Lower leg skin (tissue), 3 donors: ENCODE measurements around the gene WHRN.

Experiments used
- POLR2A ChIP-seq, 2 donors: fragments of 450-650 bp; IDR thresholded peaks; one replicate each; pipeline ENCODE4 v1.6.1; 2016 to 2017; ENCODE audit warnings: antibody characterized with exemption in 2 of 2, mild to moderate bottlenecking in 1 of 2, moderate library complexity in 1 of 2
- TF ChIP-seq, protein P1 (sequence below), 3 donors: fragments of 450-650 bp; IDR thresholded peaks; one replicate each; pipeline ENCODE4 v1.5.1; 2016; ENCODE audit warnings: antibody characterized with exemption in 3 of 3, mild to moderate bottlenecking in 3 of 3, moderate library complexity in 2 of 3

DNA sequence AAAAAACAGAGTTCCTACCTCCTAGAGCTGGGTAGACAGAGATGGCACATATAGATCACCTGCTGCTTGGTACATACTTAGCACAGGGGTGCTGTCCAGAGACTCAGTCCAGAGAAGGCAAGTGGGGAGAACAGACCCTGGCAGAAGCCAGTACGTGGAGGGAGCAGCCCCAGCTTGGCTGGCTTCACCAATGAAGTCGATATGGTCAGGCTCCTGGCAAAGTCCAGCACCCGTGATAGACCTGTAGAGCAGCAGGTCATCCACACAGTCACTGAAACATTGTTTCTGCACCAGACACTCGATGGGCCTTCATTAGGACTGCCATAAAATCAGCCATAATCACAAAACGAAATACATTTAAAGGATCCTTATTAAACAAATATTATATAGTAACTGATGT, 45.8 kb downstream of the WHRN start:
- TF ChIP-seq, protein P1, sequence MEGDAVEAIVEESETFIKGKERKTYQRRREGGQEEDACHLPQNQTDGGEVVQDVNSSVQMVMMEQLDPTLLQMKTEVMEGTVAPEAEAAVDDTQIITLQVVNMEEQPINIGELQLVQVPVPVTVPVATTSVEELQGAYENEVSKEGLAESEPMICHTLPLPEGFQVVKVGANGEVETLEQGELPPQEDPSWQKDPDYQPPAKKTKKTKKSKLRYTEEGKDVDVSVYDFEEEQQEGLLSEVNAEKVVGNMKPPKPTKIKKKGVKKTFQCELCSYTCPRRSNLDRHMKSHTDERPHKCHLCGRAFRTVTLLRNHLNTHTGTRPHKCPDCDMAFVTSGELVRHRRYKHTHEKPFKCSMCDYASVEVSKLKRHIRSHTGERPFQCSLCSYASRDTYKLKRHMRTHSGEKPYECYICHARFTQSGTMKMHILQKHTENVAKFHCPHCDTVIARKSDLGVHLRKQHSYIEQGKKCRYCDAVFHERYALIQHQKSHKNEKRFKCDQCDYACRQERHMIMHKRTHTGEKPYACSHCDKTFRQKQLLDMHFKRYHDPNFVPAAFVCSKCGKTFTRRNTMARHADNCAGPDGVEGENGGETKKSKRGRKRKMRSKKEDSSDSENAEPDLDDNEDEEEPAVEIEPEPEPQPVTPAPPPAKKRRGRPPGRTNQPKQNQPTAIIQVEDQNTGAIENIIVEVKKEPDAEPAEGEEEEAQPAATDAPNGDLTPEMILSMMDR (IDR thresholded peaks at IDR 0.05), result no peak
- no peak for TF ChIP-seq POLR2A (IDR thresholded peaks at IDR 0.05)
